ENCODE measurements around the gene OTULINL.

DNA sequence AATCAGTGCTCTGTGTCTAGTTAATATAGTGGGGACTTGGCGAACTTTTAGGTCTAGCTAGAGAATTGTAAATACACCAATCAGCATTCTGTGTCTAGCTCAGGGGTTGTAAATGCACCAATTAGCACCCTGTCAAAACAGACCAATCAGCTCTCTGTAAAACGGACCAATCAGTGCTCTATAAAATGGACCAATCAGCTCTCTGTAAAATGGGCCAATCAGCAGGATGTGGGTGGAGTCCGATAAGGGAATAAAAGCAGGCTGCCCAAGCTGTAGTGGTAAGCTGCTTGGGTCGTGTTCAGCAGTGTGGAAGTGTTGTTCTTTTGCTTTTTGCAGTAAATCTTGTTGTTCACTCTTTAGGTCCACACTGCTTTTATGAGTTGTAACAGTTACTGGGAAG is 3.6 kb upstream of the OTULINL start:
- TF ChIP-seq, protein P1, sequence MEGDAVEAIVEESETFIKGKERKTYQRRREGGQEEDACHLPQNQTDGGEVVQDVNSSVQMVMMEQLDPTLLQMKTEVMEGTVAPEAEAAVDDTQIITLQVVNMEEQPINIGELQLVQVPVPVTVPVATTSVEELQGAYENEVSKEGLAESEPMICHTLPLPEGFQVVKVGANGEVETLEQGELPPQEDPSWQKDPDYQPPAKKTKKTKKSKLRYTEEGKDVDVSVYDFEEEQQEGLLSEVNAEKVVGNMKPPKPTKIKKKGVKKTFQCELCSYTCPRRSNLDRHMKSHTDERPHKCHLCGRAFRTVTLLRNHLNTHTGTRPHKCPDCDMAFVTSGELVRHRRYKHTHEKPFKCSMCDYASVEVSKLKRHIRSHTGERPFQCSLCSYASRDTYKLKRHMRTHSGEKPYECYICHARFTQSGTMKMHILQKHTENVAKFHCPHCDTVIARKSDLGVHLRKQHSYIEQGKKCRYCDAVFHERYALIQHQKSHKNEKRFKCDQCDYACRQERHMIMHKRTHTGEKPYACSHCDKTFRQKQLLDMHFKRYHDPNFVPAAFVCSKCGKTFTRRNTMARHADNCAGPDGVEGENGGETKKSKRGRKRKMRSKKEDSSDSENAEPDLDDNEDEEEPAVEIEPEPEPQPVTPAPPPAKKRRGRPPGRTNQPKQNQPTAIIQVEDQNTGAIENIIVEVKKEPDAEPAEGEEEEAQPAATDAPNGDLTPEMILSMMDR (IDR thresholded peaks at IDR 0.05; ENCODE audit: insufficient read depth, low read length, poor library complexity, severe bottlenecking), result no peak
- no peak for TF ChIP-seq EZH2phosphoT487 (conservative IDR thresholded peaks at IDR 0.05; ENCODE audit: low read length)

All from SU-DHL-6 (cell line).